ENCODE measurements around the gene CBX2. TPM values are rescaled to one million over a fixed set of nuclear protein-coding genes. Genes with fewer than 3 reads are reported as not detected.
A peak's percentile ranks its signal among the peaks of the same experiment; 100 is the strongest.

The CBX2 gene
- total RNA-seq, 1 donor, result 0.63 TPM

DNA sequence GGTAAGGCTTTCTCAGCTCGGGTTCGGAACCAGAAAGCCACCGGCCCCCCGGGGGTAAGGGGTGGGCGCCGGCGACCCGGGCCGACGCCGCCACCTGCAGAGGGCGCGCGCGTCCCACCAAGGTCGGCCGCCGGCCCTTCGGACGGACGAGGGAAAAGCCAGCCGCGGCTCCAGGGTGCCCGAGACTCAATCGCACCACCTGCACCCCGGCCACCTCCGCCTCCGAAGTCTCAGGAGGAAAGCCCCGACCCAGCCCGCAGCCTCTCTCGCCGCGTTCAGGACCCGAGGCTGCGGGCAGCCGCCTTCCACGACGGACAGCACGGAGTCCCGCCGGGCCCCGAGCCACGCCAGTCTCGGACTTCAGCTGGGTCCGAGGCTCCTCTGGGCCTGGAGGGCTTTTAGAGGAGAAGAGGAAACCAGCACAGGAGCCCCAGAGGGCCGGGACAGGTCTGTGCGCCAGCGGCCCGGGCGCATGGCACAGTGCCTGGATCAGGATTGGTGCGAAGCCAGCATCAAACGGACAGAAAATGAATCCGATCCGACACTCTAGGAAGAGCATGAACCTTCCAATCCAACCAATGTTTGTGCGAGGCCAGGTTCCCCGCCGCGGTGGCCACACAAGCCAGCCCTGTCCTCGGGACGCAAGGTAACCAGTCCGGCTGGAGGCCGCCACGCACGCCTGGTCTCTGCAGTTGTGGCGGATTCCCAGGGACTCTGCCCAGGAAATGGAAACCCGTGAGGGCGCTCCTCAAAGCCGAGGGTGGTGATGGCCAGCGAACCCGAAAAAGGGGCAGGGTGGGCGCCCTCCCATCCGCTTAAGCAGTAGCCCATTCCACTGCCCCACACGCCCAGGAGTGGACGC lies 12.2 kb downstream of the CBX2 start:
- DNase-seq (ENCODE audit: low read depth), result no peak
- TF ChIP-seq, protein P1, sequence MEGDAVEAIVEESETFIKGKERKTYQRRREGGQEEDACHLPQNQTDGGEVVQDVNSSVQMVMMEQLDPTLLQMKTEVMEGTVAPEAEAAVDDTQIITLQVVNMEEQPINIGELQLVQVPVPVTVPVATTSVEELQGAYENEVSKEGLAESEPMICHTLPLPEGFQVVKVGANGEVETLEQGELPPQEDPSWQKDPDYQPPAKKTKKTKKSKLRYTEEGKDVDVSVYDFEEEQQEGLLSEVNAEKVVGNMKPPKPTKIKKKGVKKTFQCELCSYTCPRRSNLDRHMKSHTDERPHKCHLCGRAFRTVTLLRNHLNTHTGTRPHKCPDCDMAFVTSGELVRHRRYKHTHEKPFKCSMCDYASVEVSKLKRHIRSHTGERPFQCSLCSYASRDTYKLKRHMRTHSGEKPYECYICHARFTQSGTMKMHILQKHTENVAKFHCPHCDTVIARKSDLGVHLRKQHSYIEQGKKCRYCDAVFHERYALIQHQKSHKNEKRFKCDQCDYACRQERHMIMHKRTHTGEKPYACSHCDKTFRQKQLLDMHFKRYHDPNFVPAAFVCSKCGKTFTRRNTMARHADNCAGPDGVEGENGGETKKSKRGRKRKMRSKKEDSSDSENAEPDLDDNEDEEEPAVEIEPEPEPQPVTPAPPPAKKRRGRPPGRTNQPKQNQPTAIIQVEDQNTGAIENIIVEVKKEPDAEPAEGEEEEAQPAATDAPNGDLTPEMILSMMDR (IDR thresholded peaks at IDR 0.05; ENCODE audit: insufficient read depth, low read length), result peak; percentile 38
- H3K4me3 ChIP-seq (ENCODE audit: low read depth, low read length), result no peak overlapping the region

DNA sequence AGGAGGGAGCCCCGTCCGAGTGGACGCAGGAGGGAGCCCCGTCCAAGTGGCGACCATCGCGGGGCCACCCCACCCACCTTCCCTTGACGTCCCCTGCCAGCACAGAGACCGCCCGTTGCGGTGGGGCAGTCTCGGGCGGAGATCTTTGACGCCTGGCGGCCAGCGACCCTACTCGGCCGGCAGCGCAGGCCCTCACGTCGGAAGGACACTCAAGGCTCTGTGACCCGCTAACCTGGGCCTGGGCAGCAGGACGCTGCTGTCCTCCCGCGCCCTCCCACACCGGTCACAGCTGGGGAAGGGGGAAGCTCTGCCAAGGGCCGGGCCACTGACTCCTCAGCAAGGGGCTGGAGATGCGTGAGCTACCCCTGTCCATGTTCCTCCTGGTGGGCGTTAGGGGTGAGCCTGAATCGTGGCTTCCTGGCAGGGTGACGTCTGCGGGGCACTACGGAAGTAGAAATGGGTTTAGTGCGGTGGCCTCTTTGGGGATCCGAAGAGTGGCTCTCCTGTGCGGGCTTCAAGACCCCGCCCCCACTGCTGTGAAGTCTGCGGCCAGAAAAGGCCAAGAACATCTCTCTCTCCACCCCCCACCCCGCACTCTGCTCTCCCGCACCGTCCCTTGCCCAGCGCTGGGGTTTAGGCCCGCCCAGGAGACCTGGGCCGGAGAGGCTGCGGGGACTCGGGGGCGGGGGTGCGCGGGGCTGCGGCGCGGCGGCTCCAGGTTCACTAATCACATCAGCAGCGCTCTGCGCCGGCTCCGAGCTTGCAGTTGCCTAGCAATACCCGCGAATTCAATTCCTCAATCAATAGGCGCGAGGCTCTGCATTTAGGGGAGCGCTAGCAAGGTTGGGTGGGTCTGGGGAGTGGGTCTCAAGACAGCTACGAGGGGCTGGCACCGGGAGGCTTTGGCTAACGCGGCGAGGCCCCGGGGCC lies 13.1 kb downstream of the CBX2 start:
- TF ChIP-seq, protein P1 (IDR thresholded peaks at IDR 0.05; ENCODE audit: insufficient read depth, low read length), result no peak
- no peak overlapping the region for H3K4me3 ChIP-seq (ENCODE audit: low read depth, low read length)
- no peak for DNase-seq (ENCODE audit: low read depth)

GRCh38 chr17:79791735-79792161 lies 13.8 kb downstream of the CBX2 start:
- H3K4me3 ChIP-seq (ENCODE audit: low read depth, low read length), result no peak overlapping the region
- no peak for DNase-seq (ENCODE audit: low read depth)
- TF ChIP-seq, protein P1 (IDR thresholded peaks at IDR 0.05; ENCODE audit: insufficient read depth, low read length), result no peak

- H3K4me3 ChIP-seq (ENCODE audit: low read depth, low read length), result peak overlapping the region; percentile 60
- no peak for DNase-seq (ENCODE audit: low read depth)
- TF ChIP-seq, protein P1 (IDR thresholded peaks at IDR 0.05; ENCODE audit: insufficient read depth, low read length), result no peak
Observed at GRCh38 chr17:79792341-79792871, 14.5 kb downstream of the CBX2 start.

DNA sequence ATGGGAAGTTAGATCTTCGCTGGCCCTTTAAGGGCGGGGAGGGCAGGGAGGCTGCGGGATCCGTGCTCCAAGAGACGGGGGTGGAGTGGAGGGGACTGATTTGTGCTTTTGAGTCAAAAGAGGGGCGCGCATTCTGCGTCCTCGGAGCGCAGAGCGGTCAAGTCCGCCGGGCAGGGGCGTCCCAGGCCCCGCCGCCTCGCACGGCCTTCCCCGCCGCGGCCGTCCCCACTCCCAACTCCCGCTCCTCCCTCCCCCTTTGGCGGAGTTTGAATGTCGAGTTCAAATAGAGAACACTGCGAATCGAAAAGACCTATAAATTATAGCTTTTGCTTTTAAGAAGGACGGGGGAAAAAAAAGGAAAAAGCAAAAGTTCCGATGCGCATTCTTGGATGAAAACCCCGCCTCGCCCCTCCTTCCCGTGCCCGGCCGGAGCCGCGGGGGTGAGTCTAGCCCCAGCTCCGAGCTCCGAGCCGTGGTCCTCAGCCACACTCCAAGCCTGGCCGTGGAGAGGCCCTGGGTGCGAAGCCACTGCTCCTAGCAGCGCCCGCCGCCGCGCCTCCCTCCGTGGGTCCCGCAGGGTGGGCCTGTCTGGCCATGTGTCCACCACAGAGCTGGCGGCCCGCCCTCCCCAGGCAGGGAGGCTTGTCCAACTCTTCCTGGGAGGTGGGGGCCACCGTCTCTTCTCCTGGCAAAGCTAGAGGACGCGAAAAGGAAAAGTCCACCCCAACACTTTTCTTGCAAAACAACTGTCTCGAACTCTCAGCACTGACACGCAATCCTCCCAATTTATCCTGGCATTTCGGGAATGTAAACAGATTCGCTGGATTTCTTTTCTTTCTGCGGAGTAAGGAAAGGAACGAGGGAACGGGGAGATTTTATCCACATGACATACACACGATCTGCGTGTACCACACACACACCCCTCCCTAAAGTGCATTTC lies 15.3 kb downstream of the CBX2 start:
- TF ChIP-seq, protein P1 (IDR thresholded peaks at IDR 0.05; ENCODE audit: insufficient read depth, low read length), result no peak
- DNase-seq (ENCODE audit: low read depth), result peak; percentile 95
- H3K4me3 ChIP-seq (ENCODE audit: low read depth, low read length), result peak overlapping the region; percentile 60

DNA sequence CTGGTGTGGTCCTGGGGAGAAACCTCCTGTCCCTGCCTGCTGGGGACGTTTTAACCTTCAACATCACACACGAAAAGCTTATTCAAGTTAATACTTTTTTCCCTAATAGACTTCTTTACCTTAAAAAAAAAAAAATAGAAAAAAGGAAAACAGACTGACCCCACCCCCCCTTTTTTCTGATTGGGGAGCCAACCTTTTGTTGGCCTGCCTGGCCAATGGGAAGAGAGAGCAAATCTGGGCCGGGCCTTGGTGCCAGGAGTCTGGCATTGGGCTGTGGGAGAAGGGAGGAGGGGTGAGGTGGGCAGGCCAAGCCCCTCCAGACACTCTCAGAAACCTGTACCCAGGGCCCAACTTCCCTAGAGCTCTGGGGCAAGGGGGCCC lies 16.0 kb downstream of the CBX2 start:
- H3K4me3 ChIP-seq (ENCODE audit: low read depth, low read length), result peak overlapping the region; percentile 60
- DNase-seq (ENCODE audit: low read depth), result no peak
- TF ChIP-seq, protein P1 (IDR thresholded peaks at IDR 0.05; ENCODE audit: insufficient read depth, low read length), result no peak
